Neural progenitor cell (in vitro differentiated cells): ENCODE data around the gene MACROD2. TPM values are rescaled to one million over a fixed set of nuclear protein-coding genes. Genes with fewer than 3 reads are reported as not detected.

Experiments used
- DNase-seq: peaks from one replicate; pipeline ENCODE4 v3.0.0-alpha.2; 2016; ENCODE audit warnings: low spot score
- H2AFZ ChIP-seq: fragments of 200-600 bp; sonication (generic); replicated peaks from 2 replicates; pipeline ENCODE4 v1.6.1; 2016; ENCODE audit warnings: antibody characterized with exemption
- H3F3A ChIP-seq: fragments of 200-600 bp; sonication (generic); 2 replicates; pipeline ENCODE4 v1.6.1; 2016; ENCODE audit warnings: antibody characterized with exemption, low read depth
- H3K27ac ChIP-seq: fragments of 200-600 bp; sonication (generic); 2 replicates; pipeline ENCODE4 v1.5.1; 2016; ENCODE audit warnings: mild to moderate bottlenecking
- H3K27me3 ChIP-seq: fragments of 200-600 bp; sonication (generic); 2 replicates; pipeline ENCODE4 v1.6.1; 2016; ENCODE audit warnings: mild to moderate bottlenecking, moderate library complexity
- H3K36me3 ChIP-seq: fragments of 200-600 bp; sonication (generic); 2 replicates; pipeline ENCODE4 v1.5.1; 2016
- H3K4me1 ChIP-seq: fragments of 200-600 bp; sonication (generic); 2 replicates; pipeline ENCODE4 v1.6.1; 2016; ENCODE audit warnings: mixed run types
- H3K4me2 ChIP-seq: fragments of 200-600 bp; sonication (generic); 2 replicates; pipeline ENCODE4 v1.6.1; 2016
- H3K4me3 ChIP-seq: fragments of 200-600 bp; sonication (generic); 2 replicates; pipeline ENCODE4 v1.5.1; 2016
- H3K79me2 ChIP-seq: fragments of 200-600 bp; sonication (generic); 2 replicates; pipeline ENCODE4 v1.6.1; 2016; ENCODE audit warnings: low read depth
- H3K9ac ChIP-seq: fragments of 200-600 bp; sonication (generic); 2 replicates; pipeline ENCODE4 v1.6.1; 2016
- H3K9me3 ChIP-seq: fragments of 200-600 bp; sonication (generic); 2 replicates; pipeline ENCODE4 v1.5.1; 2016; ENCODE audit warnings: low read depth
- H4K20me1 ChIP-seq: fragments of 200-600 bp; sonication (generic); 2 replicates; pipeline ENCODE4 v1.6.1; 2016; ENCODE audit warnings: low read depth
- H3K27ac Mint-ChIP-seq: 3 replicates; pipeline ENCODE4 v1.8.0; 2021; ENCODE audit warnings: mixed read lengths
- H3K27me3 Mint-ChIP-seq: 2 replicates; pipeline ENCODE4 v1.8.0; 2022; ENCODE audit warnings: low read depth, mild to moderate bottlenecking, inconsistent platforms, moderate library complexity, mixed read lengths; ENCODE audit not compliant: insufficient read depth
- H3K36me3 Mint-ChIP-seq: 3 replicates; pipeline ENCODE4 v1.8.0; 2021; ENCODE audit warnings: mixed read lengths
- H3K4me1 Mint-ChIP-seq: 3 replicates; pipeline ENCODE4 v1.8.0; 2021; ENCODE audit warnings: mixed read lengths
- H3K4me3 Mint-ChIP-seq: 3 replicates; pipeline ENCODE4 v1.8.0; 2021; ENCODE audit warnings: mild to moderate bottlenecking, moderate library complexity, mixed read lengths
- H3K9me3 Mint-ChIP-seq: 3 replicates; pipeline ENCODE4 v1.8.0; 2020; ENCODE audit warnings: mixed read lengths
- EZH2 ChIP-seq: fragments of 200-600 bp; sonication (generic); IDR thresholded peaks from 2 replicates; pipeline ENCODE4 v1.6.1; 2017; ENCODE audit warnings: antibody characterized with exemption, mild to moderate bottlenecking, moderate library complexity
- EZH2phosphoT487 ChIP-seq: fragments of 200-600 bp; sonication (generic); IDR thresholded peaks from 2 replicates; pipeline ENCODE4 v1.6.1; 2017; ENCODE audit warnings: antibody characterized with exemption
- total RNA-seq: library from RNA; depleted of rRNA; stranded (reverse); fragments of >200 nt; gene quantifications from 2 replicates; pipeline ENCODE4 v1.2.3, GENCODE V29; 2015; ENCODE audit warnings: low replicate concordance
- TF ChIP-seq, protein P1 (sequence below): fragments of 200-600 bp; sonication (generic); IDR thresholded peaks from 2 replicates; pipeline ENCODE4 v1.5.1; 2017; ENCODE audit warnings: antibody characterized with exemption, mild to moderate bottlenecking

The MACROD2 gene
- total RNA-seq, 1 donor from 2014 or later, result 11.9 TPM

DNA sequence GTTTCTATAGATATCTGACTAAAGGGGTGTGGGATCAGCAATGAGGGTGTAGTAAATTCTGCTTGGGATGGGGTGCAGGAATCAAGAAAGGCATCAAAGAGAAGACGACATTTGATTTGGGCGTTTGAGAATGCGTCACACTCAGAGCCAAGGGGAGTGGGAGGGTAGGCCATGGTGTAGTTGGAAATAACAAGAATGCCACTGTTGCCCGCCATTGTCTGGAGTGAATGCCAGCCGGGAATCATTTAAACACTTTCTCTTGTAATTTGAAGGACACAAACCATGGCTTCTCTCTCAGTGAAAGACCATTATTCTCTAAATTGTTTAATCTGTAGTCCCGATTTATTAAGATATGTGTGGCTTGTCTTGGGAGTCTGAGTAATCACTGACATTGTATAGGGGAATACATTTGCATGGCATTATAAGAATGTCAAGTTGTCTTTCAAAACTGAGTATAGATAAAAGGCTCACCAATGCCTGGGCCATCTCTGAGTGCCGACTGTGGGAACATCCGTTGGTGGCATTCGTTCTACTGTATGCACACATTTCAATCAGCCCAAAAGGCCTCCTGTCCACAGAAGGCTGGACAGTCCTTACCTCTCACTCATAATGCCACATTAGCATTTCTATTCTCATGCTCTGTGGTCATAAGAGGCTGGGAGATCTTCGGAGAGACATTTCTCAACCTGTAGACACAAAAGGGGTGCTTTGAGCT lies 1800.1 kb downstream of the MACROD2 start:
- TF ChIP-seq, protein P1, sequence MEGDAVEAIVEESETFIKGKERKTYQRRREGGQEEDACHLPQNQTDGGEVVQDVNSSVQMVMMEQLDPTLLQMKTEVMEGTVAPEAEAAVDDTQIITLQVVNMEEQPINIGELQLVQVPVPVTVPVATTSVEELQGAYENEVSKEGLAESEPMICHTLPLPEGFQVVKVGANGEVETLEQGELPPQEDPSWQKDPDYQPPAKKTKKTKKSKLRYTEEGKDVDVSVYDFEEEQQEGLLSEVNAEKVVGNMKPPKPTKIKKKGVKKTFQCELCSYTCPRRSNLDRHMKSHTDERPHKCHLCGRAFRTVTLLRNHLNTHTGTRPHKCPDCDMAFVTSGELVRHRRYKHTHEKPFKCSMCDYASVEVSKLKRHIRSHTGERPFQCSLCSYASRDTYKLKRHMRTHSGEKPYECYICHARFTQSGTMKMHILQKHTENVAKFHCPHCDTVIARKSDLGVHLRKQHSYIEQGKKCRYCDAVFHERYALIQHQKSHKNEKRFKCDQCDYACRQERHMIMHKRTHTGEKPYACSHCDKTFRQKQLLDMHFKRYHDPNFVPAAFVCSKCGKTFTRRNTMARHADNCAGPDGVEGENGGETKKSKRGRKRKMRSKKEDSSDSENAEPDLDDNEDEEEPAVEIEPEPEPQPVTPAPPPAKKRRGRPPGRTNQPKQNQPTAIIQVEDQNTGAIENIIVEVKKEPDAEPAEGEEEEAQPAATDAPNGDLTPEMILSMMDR, result no peak
- TF ChIP-seq EZH2 (no peak), EZH2phosphoT487 (no peak)
- Histone ChIP-seq H3K79me2 (no peaks in the 10 kb centered on the region), H3K27me3 (no peaks in the 10 kb centered on the region), H3K4me2 (no peak overlapping the region), H3K27ac (no peak overlapping the region), H3K36me3 (no peaks in the 10 kb centered on the region), H2AFZ (no peak overlapping the region), H3K9me3 (no peaks in the 10 kb centered on the region), H4K20me1 (no peaks in the 10 kb centered on the region), H3K9ac (no peak overlapping the region), H3F3A (no peaks in the 10 kb centered on the region), H3K4me1 (no peaks in the 10 kb centered on the region), H3K4me3 (no peak overlapping the region)
- DNase-seq, result no peak
- no peaks in the 10 kb centered on the region for H3K36me3 Mint-ChIP-seq
- peaks cover 10% of the 10 kb centered on the region for H3K9me3 Mint-ChIP-seq
- no peaks in the 10 kb centered on the region for H3K27me3 Mint-ChIP-seq
- H3K4me1 Mint-ChIP-seq, result peaks cover 15% of the 10 kb centered on the region
- no peak overlapping the region for H3K4me3 Mint-ChIP-seq
- H3K27ac Mint-ChIP-seq, result no peak overlapping the region

DNA sequence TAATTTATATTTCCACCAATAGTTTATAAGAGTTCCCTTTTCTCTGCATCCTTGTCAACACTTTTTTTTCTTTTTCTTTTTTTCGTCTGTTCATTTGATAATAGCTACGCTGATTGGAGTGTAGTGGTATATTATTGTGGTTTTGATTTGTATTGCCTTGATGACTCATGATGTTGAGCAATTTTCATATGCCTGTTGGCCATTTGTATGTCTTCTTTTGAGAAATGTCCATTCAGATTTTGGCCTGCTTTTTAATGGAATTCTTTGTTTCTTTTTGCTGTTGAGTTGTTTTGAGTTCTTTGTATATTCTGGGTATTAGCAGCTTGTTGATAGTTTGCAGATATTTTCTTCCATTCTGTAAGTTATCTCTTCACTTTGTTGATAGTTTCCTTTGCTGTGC lies 1804.6 kb downstream of the MACROD2 start:
- H2AFZ ChIP-seq, result no peak overlapping the region
- no peak overlapping the region for H3K9ac ChIP-seq
- H3K36me3 ChIP-seq, result no peaks in the 10 kb centered on the region
- DNase-seq, result no peak
- no peak overlapping the region for H3K27ac ChIP-seq
- no peak overlapping the region for H3K4me3 ChIP-seq
- no peaks in the 10 kb centered on the region for H3K9me3 ChIP-seq
- TF ChIP-seq EZH2 (no peak), EZH2phosphoT487 (no peak)
- TF ChIP-seq, protein P1, result no peak
- no peaks in the 10 kb centered on the region for H3F3A ChIP-seq
- H3K9me3 Mint-ChIP-seq, result peaks cover 10% of the 10 kb centered on the region
- H3K27ac Mint-ChIP-seq, result no peak overlapping the region
- no peaks in the 10 kb centered on the region for H3K36me3 Mint-ChIP-seq
- no peak overlapping the region for H3K4me3 Mint-ChIP-seq
- H3K4me1 ChIP-seq, result no peaks in the 10 kb centered on the region
- no peaks in the 10 kb centered on the region for H3K27me3 Mint-ChIP-seq
- no peaks in the 10 kb centered on the region for H3K27me3 ChIP-seq
- H3K4me2 ChIP-seq, result no peak overlapping the region
- peaks cover 9% of the 10 kb centered on the region for H3K4me1 Mint-ChIP-seq
- no peaks in the 10 kb centered on the region for H3K79me2 ChIP-seq
- H4K20me1 ChIP-seq, result no peaks in the 10 kb centered on the region

DNA sequence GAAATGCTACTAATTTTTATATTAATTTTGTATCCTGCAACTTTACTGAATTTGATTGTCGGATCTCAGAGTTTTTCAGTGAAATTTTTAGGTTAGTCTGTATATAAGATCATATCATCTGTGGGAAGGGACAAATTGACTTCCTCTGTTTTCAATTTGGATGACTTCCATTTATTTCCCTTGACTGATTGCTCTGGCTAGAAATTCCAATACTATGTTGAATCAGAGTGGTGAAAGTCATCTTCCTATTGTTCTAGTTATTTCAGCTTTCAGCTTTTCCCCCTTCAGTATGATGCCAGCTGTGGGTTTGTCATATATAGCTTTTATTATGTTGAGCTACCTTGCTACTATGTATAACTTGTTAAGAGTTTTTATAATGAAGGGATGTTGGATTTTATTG lies 1806.7 kb downstream of the MACROD2 start:
- H3K27ac ChIP-seq, result no peak overlapping the region
- H3K4me1 Mint-ChIP-seq, result peaks cover 7% of the 10 kb centered on the region
- no peaks in the 10 kb centered on the region for H3K79me2 ChIP-seq
- DNase-seq, result no peak
- no peaks in the 10 kb centered on the region for H3K36me3 ChIP-seq
- H3K4me1 ChIP-seq, result no peaks in the 10 kb centered on the region
- TF ChIP-seq EZH2 (no peak), EZH2phosphoT487 (no peak)
- TF ChIP-seq, protein P1, result no peak
- H3K27ac Mint-ChIP-seq, result no peak overlapping the region
- H3F3A ChIP-seq, result no peaks in the 10 kb centered on the region
- no peak overlapping the region for H3K4me2 ChIP-seq
- H3K9ac ChIP-seq, result no peak overlapping the region
- H3K9me3 ChIP-seq, result no peaks in the 10 kb centered on the region
- H3K9me3 Mint-ChIP-seq, result peaks cover 10% of the 10 kb centered on the region
- H4K20me1 ChIP-seq, result no peaks in the 10 kb centered on the region
- H3K4me3 ChIP-seq, result no peak overlapping the region
- H2AFZ ChIP-seq, result no peak overlapping the region
- H3K27me3 ChIP-seq, result no peaks in the 10 kb centered on the region
- H3K4me3 Mint-ChIP-seq, result no peak overlapping the region
- no peaks in the 10 kb centered on the region for H3K27me3 Mint-ChIP-seq
- H3K36me3 Mint-ChIP-seq, result no peaks in the 10 kb centered on the region
